DOHH2 (cell line): ENCODE data around the gene PAMR1.

Source experiments
- CTCF ChIP-seq: fragments of 200-600 bp; sonication (generic); IDR thresholded peaks from one replicate; pipeline ENCODE4 v1.5.1; 2014; ENCODE audit warnings: antibody characterized with exemption, mild to moderate bottlenecking, low read depth, low read length; ENCODE audit not compliant: poor library complexity, severe bottlenecking
- EZH2phosphoT487 ChIP-seq: fragments of 200-600 bp; sonication (generic); IDR thresholded peaks from 2 replicates; pipeline ENCODE4 v1.6.1; 2017; ENCODE audit warnings: borderline replicate concordance, mild to moderate bottlenecking, antibody characterized with exemption, low read length, moderate library complexity, mixed read lengths

- no peak for TF ChIP-seq EZH2phosphoT487
- no peak for TF ChIP-seq CTCF
These were observed 28.4 kb upstream of the PAMR1 start for GRCh38 chr11:35553831-35554230.
